OCI-LY3 (cell line): Measurements from ENCODE around the gene CHRD.

Source experiments
- CTCF ChIP-seq: fragments of 200-600, 300-600 bp; sonication (generic); IDR thresholded peaks from 2 replicates; pipeline ENCODE4 v1.5.1; 2014; ENCODE audit warnings: antibody characterized with exemption, low read length, low read depth
- EZH2phosphoT487 ChIP-seq: fragments of 200-600 bp; shearing (Covaris generic); IDR thresholded peaks from 2 replicates; pipeline ENCODE4 v1.6.1; 2018; ENCODE audit warnings: antibody characterized with exemption, mixed run types, low read depth

- no peak for TF ChIP-seq CTCF
- TF ChIP-seq EZH2phosphoT487: no peak
These were observed at the start of gene CHRD for GRCh38 chr3:184379358-184380184.
